ENCODE data around the gene SPPL2A. TPM values are rescaled to one million over a fixed set of nuclear protein-coding genes. Genes with fewer than 3 reads are reported as not detected.

SPPL2A gene
- total RNA-seq, 1 experiment from 2014 or later, result 64.4 TPM

DNA sequence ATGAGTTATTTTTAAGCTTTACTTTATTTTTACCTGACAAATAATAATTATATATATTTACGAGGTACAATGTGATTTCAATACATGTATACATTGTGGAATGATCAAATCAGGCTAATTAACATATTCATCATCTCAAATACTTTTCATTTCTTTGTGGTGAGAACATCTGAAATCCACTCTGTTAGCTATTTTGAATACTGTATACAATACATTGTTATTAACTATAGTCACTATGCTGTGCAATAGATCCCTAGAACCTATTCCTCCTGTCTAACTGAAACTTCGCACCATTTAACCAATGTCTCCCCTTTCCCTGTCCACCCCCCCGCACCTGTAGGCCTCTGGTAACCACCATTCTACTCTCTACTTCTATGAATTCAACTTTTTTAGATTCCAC is 7.9 kb upstream of the SPPL2A start:
- DNase-seq, result no peak

More for the DNA sequence above, 7.9 kb upstream of the SPPL2A start:
- H4K8ac ChIP-seq (replicated peaks; ENCODE audit: insufficient read length, low read depth, low read length), result no peak overlapping the region
- no peaks in the 10 kb centered on the region for H3K36me3 Mint-ChIP-seq (ENCODE audit: insufficient read depth in 1 of 3, low read depth in 3 of 3)
- H3K27me3 ChIP-seq (ENCODE audit: insufficient read depth, low read length), result no peaks in the 10 kb centered on the region
- H4K91ac ChIP-seq (ENCODE audit: insufficient read length, low read depth, low read length), result no peak overlapping the region
- H3K56ac ChIP-seq (ENCODE audit: insufficient read length, low read depth, low read length), result no peak overlapping the region
- no peak overlapping the region for H3K4ac ChIP-seq (ENCODE audit: low read depth, low read length)
- H2BK12ac ChIP-seq (ENCODE audit: insufficient read length, low read depth, low read length), result no peak overlapping the region
- H3T11ph ChIP-seq (ENCODE audit: low read length), result no peak overlapping the region
- H3K79me1 ChIP-seq (ENCODE audit: insufficient read depth, low read depth, low read length, poor library complexity, severe bottlenecking), result no peaks in the 10 kb centered on the region
- H2BK5ac ChIP-seq (ENCODE audit: insufficient read length, low read length), result no peak overlapping the region
- no peak overlapping the region for H2BK120ac ChIP-seq (ENCODE audit: low read depth, low read length, poor library complexity, severe bottlenecking)
- no peak overlapping the region for H2BK15ac ChIP-seq (ENCODE audit: low read depth, low read length)
- peaks cover 5% of the 10 kb centered on the region; the same call in 1 of the 2 replicates for H3K27me3 Mint-ChIP-seq (ENCODE audit: low read depth)
- no peaks in the 10 kb centered on the region for H3K9me3 Mint-ChIP-seq
- H4K5ac ChIP-seq (ENCODE audit: insufficient read length, low read depth, low read length), result no peak overlapping the region
- H3K27ac Mint-ChIP-seq, result no peak overlapping the region
- H3K4me3 Mint-ChIP-seq, result no peak overlapping the region
- no peaks in the 10 kb centered on the region for H3K4me1 Mint-ChIP-seq
- H3K9me3 ChIP-seq (ENCODE audit: control insufficient read depth, low read depth, low read length), result no peaks in the 10 kb centered on the region
- no peak overlapping the region for H3K9ac ChIP-seq (ENCODE audit: extremely low read depth, insufficient read length, low read length)
- TF ChIP-seq, protein P1, sequence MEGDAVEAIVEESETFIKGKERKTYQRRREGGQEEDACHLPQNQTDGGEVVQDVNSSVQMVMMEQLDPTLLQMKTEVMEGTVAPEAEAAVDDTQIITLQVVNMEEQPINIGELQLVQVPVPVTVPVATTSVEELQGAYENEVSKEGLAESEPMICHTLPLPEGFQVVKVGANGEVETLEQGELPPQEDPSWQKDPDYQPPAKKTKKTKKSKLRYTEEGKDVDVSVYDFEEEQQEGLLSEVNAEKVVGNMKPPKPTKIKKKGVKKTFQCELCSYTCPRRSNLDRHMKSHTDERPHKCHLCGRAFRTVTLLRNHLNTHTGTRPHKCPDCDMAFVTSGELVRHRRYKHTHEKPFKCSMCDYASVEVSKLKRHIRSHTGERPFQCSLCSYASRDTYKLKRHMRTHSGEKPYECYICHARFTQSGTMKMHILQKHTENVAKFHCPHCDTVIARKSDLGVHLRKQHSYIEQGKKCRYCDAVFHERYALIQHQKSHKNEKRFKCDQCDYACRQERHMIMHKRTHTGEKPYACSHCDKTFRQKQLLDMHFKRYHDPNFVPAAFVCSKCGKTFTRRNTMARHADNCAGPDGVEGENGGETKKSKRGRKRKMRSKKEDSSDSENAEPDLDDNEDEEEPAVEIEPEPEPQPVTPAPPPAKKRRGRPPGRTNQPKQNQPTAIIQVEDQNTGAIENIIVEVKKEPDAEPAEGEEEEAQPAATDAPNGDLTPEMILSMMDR (conservative IDR thresholded peaks at IDR 0.05), result no peak
- no peaks in the 10 kb centered on the region for H3K23me2 ChIP-seq (ENCODE audit: insufficient read length, low read depth, low read length, poor library complexity, severe bottlenecking)
- H3K23ac ChIP-seq (ENCODE audit: insufficient read length, low read depth, low read length), result no peak overlapping the region
- no peak overlapping the region for H2AFZ ChIP-seq (ENCODE audit: low read length)
- H2AK5ac ChIP-seq (ENCODE audit: insufficient read length, low read length), result no peak overlapping the region
- H3K4me2 ChIP-seq (ENCODE audit: insufficient read depth, insufficient read length, low read length), result no peak overlapping the region
- H3K14ac ChIP-seq (ENCODE audit: insufficient read depth, low read length), result no peak overlapping the region
- H3K27ac ChIP-seq (ENCODE audit: insufficient read length, low read depth, low read length), result no peak overlapping the region
- H2BK20ac ChIP-seq (ENCODE audit: low read depth, low read length, poor library complexity, severe bottlenecking), result no peak overlapping the region
- no peaks in the 10 kb centered on the region for H4K20me1 ChIP-seq (ENCODE audit: control insufficient read depth, insufficient read depth, insufficient read length)
- no CpG with 5 or more reads among the region's 3 CpGs for WGBS (ENCODE audit: extremely low coverage, insufficient read length, low lambda C conversion rate)
- H3K18ac ChIP-seq (ENCODE audit: insufficient read length, low read depth, low read length), result no peak overlapping the region
- H3K4me1 ChIP-seq (ENCODE audit: insufficient read depth, low read length), result no peaks in the 10 kb centered on the region
- H3K79me2 ChIP-seq (ENCODE audit: insufficient read depth, low read length), result no peaks in the 10 kb centered on the region
